ENCODE data around the gene SKIC2. TPM values are rescaled to one million over a fixed set of nuclear protein-coding genes. Genes with fewer than 3 reads are reported as not detected.
"Not testable (repeated sequence)": the region's sequence is repeated elsewhere in the genome, so short reads cannot be mapped to it uniquely, and the experiment has no call there.

SKIC2 gene
- total RNA-seq, 1 donor from 2014 or later: 63.4 TPM

- H3K27ac Mint-ChIP-seq (ENCODE audit: unreplicated experiment); H3K36me3 Mint-ChIP-seq (ENCODE audit: low read depth, unreplicated experiment); H3K4me3 Mint-ChIP-seq (ENCODE audit: unreplicated experiment); H3K4me1 Mint-ChIP-seq (ENCODE audit: unreplicated experiment); DNase-seq (ENCODE audit: low spot score); H3K9me3 Mint-ChIP-seq (ENCODE audit: unreplicated experiment); H3K27me3 Mint-ChIP-seq (ENCODE audit: unreplicated experiment): not testable (repeated sequence)
Observed at GRCh38 chr6:32002546-32003268, 43.7 kb downstream of the SKIC2 start.

- not testable (repeated sequence) for H3K27me3 Mint-ChIP-seq (ENCODE audit: unreplicated experiment); H3K36me3 Mint-ChIP-seq (ENCODE audit: low read depth, unreplicated experiment); H3K9me3 Mint-ChIP-seq (ENCODE audit: unreplicated experiment); H3K4me1 Mint-ChIP-seq (ENCODE audit: unreplicated experiment); H3K27ac Mint-ChIP-seq (ENCODE audit: unreplicated experiment); H3K4me3 Mint-ChIP-seq (ENCODE audit: unreplicated experiment); DNase-seq (ENCODE audit: low spot score)
Observed at GRCh38 chr6:32003301-32003700, 44.3 kb downstream of the SKIC2 start.

- not testable (repeated sequence) for H3K4me1 Mint-ChIP-seq (ENCODE audit: unreplicated experiment); H3K36me3 Mint-ChIP-seq (ENCODE audit: low read depth, unreplicated experiment); H3K4me3 Mint-ChIP-seq (ENCODE audit: unreplicated experiment); H3K27me3 Mint-ChIP-seq (ENCODE audit: unreplicated experiment); H3K27ac Mint-ChIP-seq (ENCODE audit: unreplicated experiment); DNase-seq (ENCODE audit: low spot score); H3K9me3 Mint-ChIP-seq (ENCODE audit: unreplicated experiment)
Observed at GRCh38 chr6:32004393-32004792, 45.4 kb downstream of the SKIC2 start.

GRCh38 chr6:32004864-32005537 is 46.0 kb downstream of the SKIC2 start:
- H3K36me3 Mint-ChIP-seq (ENCODE audit: low read depth, unreplicated experiment); H3K4me1 Mint-ChIP-seq (ENCODE audit: unreplicated experiment); DNase-seq (ENCODE audit: low spot score); H3K27ac Mint-ChIP-seq (ENCODE audit: unreplicated experiment); H3K27me3 Mint-ChIP-seq (ENCODE audit: unreplicated experiment); H3K9me3 Mint-ChIP-seq (ENCODE audit: unreplicated experiment); H3K4me3 Mint-ChIP-seq (ENCODE audit: unreplicated experiment): not testable (repeated sequence)

DNA sequence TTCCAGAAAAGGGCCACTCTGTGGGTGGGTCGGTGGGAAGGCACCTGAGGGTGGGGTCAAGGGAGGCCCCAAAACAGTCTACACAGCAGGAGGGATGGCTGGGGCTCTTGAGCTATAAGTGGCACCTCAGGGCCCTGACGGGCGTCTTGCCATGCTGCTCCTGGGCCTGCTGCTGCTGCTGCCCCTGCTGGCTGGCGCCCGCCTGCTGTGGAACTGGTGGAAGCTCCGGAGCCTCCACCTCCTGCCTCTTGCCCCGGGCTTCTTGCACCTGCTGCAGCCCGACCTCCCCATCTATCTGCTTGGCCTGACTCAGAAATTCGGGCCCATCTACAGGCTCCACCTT is 46.5 kb downstream of the SKIC2 start:
- not testable (repeated sequence) for H3K4me1 Mint-ChIP-seq (ENCODE audit: unreplicated experiment); H3K27ac Mint-ChIP-seq (ENCODE audit: unreplicated experiment); H3K27me3 Mint-ChIP-seq (ENCODE audit: unreplicated experiment); DNase-seq (ENCODE audit: low spot score); H3K4me3 Mint-ChIP-seq (ENCODE audit: unreplicated experiment); H3K36me3 Mint-ChIP-seq (ENCODE audit: low read depth, unreplicated experiment); H3K9me3 Mint-ChIP-seq (ENCODE audit: unreplicated experiment)

DNA sequence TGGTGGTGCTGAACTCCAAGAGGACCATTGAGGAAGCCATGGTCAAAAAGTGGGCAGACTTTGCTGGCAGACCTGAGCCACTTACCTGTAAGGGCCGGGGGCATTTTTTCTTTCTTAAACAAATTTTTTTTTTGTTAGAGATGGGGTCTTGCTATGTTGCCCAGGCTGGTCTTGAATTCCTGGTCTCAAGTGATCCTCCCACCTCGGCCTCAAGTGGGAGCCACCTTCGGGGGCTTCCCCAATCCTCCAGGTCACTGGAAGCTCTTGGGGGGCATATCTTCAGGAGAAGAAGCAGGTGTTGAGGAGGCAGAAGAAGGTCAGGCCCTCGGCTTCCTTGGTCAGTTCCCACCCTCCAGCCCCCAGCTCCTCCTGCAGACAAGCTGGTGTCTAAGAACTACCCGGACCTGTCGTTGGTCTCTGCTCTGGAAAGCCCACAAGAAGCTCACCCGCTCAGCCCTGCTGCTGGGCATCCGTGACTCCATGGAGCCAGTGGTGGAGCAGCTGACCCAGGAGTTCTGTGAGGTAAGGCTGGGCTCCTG is 47.1 kb downstream of the SKIC2 start:
- not testable (repeated sequence) for H3K27me3 Mint-ChIP-seq (ENCODE audit: unreplicated experiment); H3K27ac Mint-ChIP-seq (ENCODE audit: unreplicated experiment); H3K4me1 Mint-ChIP-seq (ENCODE audit: unreplicated experiment); H3K4me3 Mint-ChIP-seq (ENCODE audit: unreplicated experiment); H3K36me3 Mint-ChIP-seq (ENCODE audit: low read depth, unreplicated experiment); H3K9me3 Mint-ChIP-seq (ENCODE audit: unreplicated experiment); DNase-seq (ENCODE audit: low spot score)

- H3K27ac Mint-ChIP-seq (ENCODE audit: unreplicated experiment); DNase-seq (ENCODE audit: low spot score); H3K4me1 Mint-ChIP-seq (ENCODE audit: unreplicated experiment); H3K27me3 Mint-ChIP-seq (ENCODE audit: unreplicated experiment); H3K36me3 Mint-ChIP-seq (ENCODE audit: low read depth, unreplicated experiment); H3K4me3 Mint-ChIP-seq (ENCODE audit: unreplicated experiment); H3K9me3 Mint-ChIP-seq (ENCODE audit: unreplicated experiment): not testable (repeated sequence)
Observed at GRCh38 chr6:32007086-32007485, 48.1 kb downstream of the SKIC2 start.

- H3K27ac Mint-ChIP-seq (ENCODE audit: unreplicated experiment); H3K4me3 Mint-ChIP-seq (ENCODE audit: unreplicated experiment); H3K4me1 Mint-ChIP-seq (ENCODE audit: unreplicated experiment); H3K27me3 Mint-ChIP-seq (ENCODE audit: unreplicated experiment); DNase-seq (ENCODE audit: low spot score); H3K9me3 Mint-ChIP-seq (ENCODE audit: unreplicated experiment); H3K36me3 Mint-ChIP-seq (ENCODE audit: low read depth, unreplicated experiment): not testable (repeated sequence)
Observed at GRCh38 chr6:32008037-32008436, 49.1 kb downstream of the SKIC2 start.

DNA sequence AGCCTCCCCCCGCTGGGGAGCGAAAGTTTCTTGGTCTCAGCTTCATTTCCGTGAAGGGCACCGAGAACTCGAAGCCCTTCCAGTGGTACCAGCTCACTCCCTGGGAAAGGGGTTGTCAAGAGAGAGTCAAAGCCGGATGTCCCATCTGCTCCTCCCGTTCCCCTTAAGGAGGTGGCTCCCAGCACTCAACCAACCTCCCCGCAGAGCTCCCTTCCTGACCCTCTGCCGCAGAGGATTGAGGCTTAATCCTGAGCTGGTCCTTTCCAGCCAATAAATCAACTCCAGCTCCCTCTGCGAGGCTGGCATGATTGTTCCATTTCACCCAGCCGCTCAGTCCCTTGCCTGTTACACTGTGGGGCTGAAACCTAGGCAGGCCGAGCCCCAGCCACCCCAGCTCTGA is 49.6 kb downstream of the SKIC2 start:
- DNase-seq (ENCODE audit: low spot score); H3K27ac Mint-ChIP-seq (ENCODE audit: unreplicated experiment); H3K4me1 Mint-ChIP-seq (ENCODE audit: unreplicated experiment): not testable (repeated sequence)

DNA sequence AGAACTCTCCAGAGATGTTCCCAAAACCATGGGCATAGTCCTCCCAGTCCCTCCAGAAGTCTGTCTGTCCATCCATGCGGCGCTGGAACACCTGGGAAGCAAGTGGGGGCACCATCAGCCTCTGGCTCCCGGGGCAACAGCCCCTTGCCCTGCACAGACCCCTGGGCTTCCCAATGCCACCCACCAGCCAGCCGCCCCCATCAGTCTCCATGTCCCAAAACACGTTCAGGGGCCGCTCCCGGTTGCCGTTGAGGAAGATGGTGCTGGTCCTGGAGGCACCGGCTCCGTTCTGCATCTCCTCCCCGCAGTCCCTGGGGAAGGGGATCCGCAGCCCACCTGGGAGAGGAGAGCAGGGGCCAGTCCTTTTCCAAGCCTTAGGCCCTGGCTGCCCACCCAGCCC is 50.6 kb downstream of the SKIC2 start:
- not testable (repeated sequence) for H3K27ac Mint-ChIP-seq (ENCODE audit: unreplicated experiment); H3K36me3 Mint-ChIP-seq (ENCODE audit: low read depth, unreplicated experiment); H3K9me3 Mint-ChIP-seq (ENCODE audit: unreplicated experiment); DNase-seq (ENCODE audit: low spot score); H3K27me3 Mint-ChIP-seq (ENCODE audit: unreplicated experiment); H3K4me3 Mint-ChIP-seq (ENCODE audit: unreplicated experiment); H3K4me1 Mint-ChIP-seq (ENCODE audit: unreplicated experiment)

More for the DNA sequence above, 49.6 kb downstream of the SKIC2 start:
- H3K9me3 Mint-ChIP-seq (ENCODE audit: unreplicated experiment); H3K36me3 Mint-ChIP-seq (ENCODE audit: low read depth, unreplicated experiment); H3K4me3 Mint-ChIP-seq (ENCODE audit: unreplicated experiment); H3K27me3 Mint-ChIP-seq (ENCODE audit: unreplicated experiment): not testable (repeated sequence)

GRCh38 chr6:32010856-32011530 is 52.0 kb downstream of the SKIC2 start:
- not testable (repeated sequence) for H3K4me3 Mint-ChIP-seq (ENCODE audit: unreplicated experiment); H3K4me1 Mint-ChIP-seq (ENCODE audit: unreplicated experiment); H3K27ac Mint-ChIP-seq (ENCODE audit: unreplicated experiment); H3K27me3 Mint-ChIP-seq (ENCODE audit: unreplicated experiment); H3K9me3 Mint-ChIP-seq (ENCODE audit: unreplicated experiment); H3K36me3 Mint-ChIP-seq (ENCODE audit: low read depth, unreplicated experiment); DNase-seq (ENCODE audit: low spot score)
